B cell (primary cell): Measurements from ENCODE around the gene RPL41. TPM values are rescaled to one million over a fixed set of nuclear protein-coding genes. Genes with fewer than 3 reads are reported as not detected.

Source experiments
- ATAC-seq: fragments of 200-7000 bp; cut with Tn5 transposase; one replicate; pipeline ENCODE4 v1.10.0; 2021; ENCODE audit warnings: low read depth, mild to moderate bottlenecking, moderate number of reproducible peaks, moderate library complexity
- CTCF ChIA-PET: fragments of 350-600 bp; sonication (Branson Sonifier 250); formaldehyde crosslinking; loops from one replicate; lab custom pipeline; 2021; ENCODE audit warnings: antibody characterized with exemption, inconsistent platforms; lab: Charles Lee
- POLR2A ChIA-PET: fragments of 350-600 bp; sonication (Branson Sonifier 250); formaldehyde crosslinking; loops from one replicate; lab custom pipeline; 2021; ENCODE audit warnings: antibody characterized with exemption; lab: Charles Lee
- DNase-seq: peaks from one replicate; pipeline ENCODE4 v3.0.0; 2013
- H2AFZ ChIP-seq: 2 replicates; pipeline ENCODE4 v1.6.1; 2012; ENCODE audit warnings: mild to moderate bottlenecking, low read depth, low read length; ENCODE audit not compliant: insufficient read depth, poor library complexity, severe bottlenecking
- H3K27ac ChIP-seq, 2 donors: 1 replicate in 1 of 2; 2 replicates in 1 of 2; pipeline ENCODE4 v1.5.1; 2012 to 2013; ENCODE audit warnings: low read length in 2 of 2, mild to moderate bottlenecking in 2 of 2, moderate library complexity in 1 of 2
- H3K27me3 ChIP-seq, 4 experiments: fragments of 200-600 bp in 1 of 4; sonication (generic) in 1 of 4; replicated peaks in 1 of 4; 1 replicate in 2 of 4; 2 replicates in 2 of 4; pipeline versions ENCODE4 v1.6.1 to v1.7.0; 2013 to 2016; ENCODE audit warnings: low read length in 3 of 4, mild to moderate bottlenecking in 2 of 4, mixed read lengths in 1 of 4, moderate library complexity in 1 of 4; ENCODE audit not compliant: insufficient read depth in 4 of 4, control insufficient read depth in 3 of 4; ENCODE audit errors: control extremely low read depth in 1 of 4
- H3K36me3 ChIP-seq, 2 experiments: replicated peaks in 1 of 2; 1 replicate in 1 of 2; 2 replicates in 1 of 2; pipeline versions ENCODE4 v1.6.1 to v1.7.1; 2013; ENCODE audit warnings: low read length in 1 of 2; ENCODE audit not compliant: insufficient read depth in 2 of 2, control insufficient read depth in 1 of 2; ENCODE audit errors: control extremely low read depth in 1 of 2, extremely low read depth in 1 of 2
- H3K4me1 ChIP-seq, 2 donors: fragments of 200-600 bp in 1 of 2; sonication (generic) in 1 of 2; 1 replicate in 1 of 2; 2 replicates in 1 of 2; pipeline versions ENCODE4 v1.5.1 to v1.6.1; 2013 to 2017; ENCODE audit warnings: low read length in 2 of 2; ENCODE audit not compliant: control insufficient read depth in 2 of 2, insufficient read depth in 2 of 2
- H3K4me2 ChIP-seq: replicated peaks from 2 replicates; pipeline ENCODE3; 2012; ENCODE audit warnings: mild to moderate bottlenecking, low read depth, low read length; ENCODE audit not compliant: poor library complexity, severe bottlenecking
- H3K4me3 ChIP-seq, 5 experiments: fragments of 200-600 bp in 1 of 5; sonication (generic) in 1 of 5; 1 replicate in 3 of 5; 2 replicates in 2 of 5; pipeline versions ENCODE4 v1.5.1 to v1.7.0; 2011 to 2016; ENCODE audit warnings: low read length in 4 of 5, mild to moderate bottlenecking in 4 of 5, low read depth in 2 of 5, control low read depth in 1 of 5, moderate library complexity in 1 of 5; ENCODE audit not compliant: insufficient read depth in 1 of 5; ENCODE audit errors: control extremely low read depth in 1 of 5, extremely low read depth in 1 of 5
- H3K79me2 ChIP-seq: fragments of 200-600 bp; sonication (generic); one replicate; pipeline ENCODE4 v1.6.0; 2016; ENCODE audit warnings: low read length; ENCODE audit not compliant: control insufficient read depth, insufficient read depth
- H3K9ac ChIP-seq: fragments of 200-600 bp; sonication (generic); 2 replicates; pipeline ENCODE4 v1.6.1; 2017; ENCODE audit warnings: mild to moderate bottlenecking, low read length, moderate library complexity
- H3K9me3 ChIP-seq, 3 donors: one replicate each; pipeline versions ENCODE4 v1.6.1 to v1.7.1; 2013; ENCODE audit warnings: low read length in 2 of 3; ENCODE audit not compliant: control insufficient read depth in 2 of 3, insufficient read depth in 1 of 3; ENCODE audit errors: control extremely low read depth in 1 of 3
- H4K20me1 ChIP-seq: 2 replicates; pipeline ENCODE4 v1.6.0; 2012; ENCODE audit warnings: mild to moderate bottlenecking, low read length; ENCODE audit not compliant: insufficient read depth, control insufficient read depth, poor library complexity, severe bottlenecking
- H3K27ac Mint-ChIP-seq: one replicate; pipeline ENCODE4 v1.8.0; 2021; ENCODE audit warnings: mixed read lengths
- H3K27me3 Mint-ChIP-seq: one replicate; pipeline ENCODE4 v1.8.0; 2021; ENCODE audit warnings: mixed read lengths
- H3K4me1 Mint-ChIP-seq: one replicate; pipeline ENCODE4 v1.8.0; 2021; ENCODE audit warnings: mixed read lengths
- H3K4me3 Mint-ChIP-seq: one replicate; pipeline ENCODE4 v1.8.0; 2021; ENCODE audit warnings: mixed read lengths
- H3K9me3 Mint-ChIP-seq: one replicate; pipeline ENCODE4 v1.8.0; 2022; ENCODE audit warnings: mixed read lengths; ENCODE audit not compliant: insufficient read depth
- EZH2 ChIP-seq: IDR thresholded peaks from 2 replicates; pipeline ENCODE4 v1.6.1; 2012; ENCODE audit warnings: borderline replicate concordance, low read depth, mild to moderate bottlenecking, moderate library complexity, low read length; ENCODE audit not compliant: insufficient read depth, poor library complexity, severe bottlenecking
- WGBS: methylation state at CpG from one replicate; pipeline ENCODE4 v1.1.5; 2013; ENCODE audit warnings: missing lambda C conversion rate; ENCODE audit not compliant: insufficient coverage; 5-methylcytosine and 5-hydroxymethylcytosine counted together
- intact Hi-C: fragments of 100-400 bp; cut with micrococcal nuclease; formaldehyde crosslinking; loops from one replicate; pipeline ENCODE4 v1.10.0; 2022
- polyA plus RNA-seq: library from polyadenylated mRNA; depleted of rRNA; stranded (reverse); fragments of >200 nt; gene quantifications from 2 replicates; pipeline ENCODE4 v1.2.3, GENCODE V29; 2012
- total RNA-seq, 2 donors: library from RNA; stranded (reverse); fragments of 120-200 nt in 1 of 2; gene quantifications; 1 replicate in 1 of 2; 2 replicates in 1 of 2; pipeline versions ENCODE4 v1.2.3 to v1.2.4, GENCODE V29; 2013 to 2022
- TF ChIP-seq, protein P1 (sequence below): fragments of 200-600 bp; IDR thresholded peaks from one replicate; pipeline ENCODE4 v1.8.0; 2022; ENCODE audit warnings: antibody characterized with exemption, mild to moderate bottlenecking

RPL41 gene
- total and polyA plus RNA-seq, 2 donors (not counting 1 experiment from before 2014, with no cell fraction given): 4,738 to 10,371 TPM

DNA sequence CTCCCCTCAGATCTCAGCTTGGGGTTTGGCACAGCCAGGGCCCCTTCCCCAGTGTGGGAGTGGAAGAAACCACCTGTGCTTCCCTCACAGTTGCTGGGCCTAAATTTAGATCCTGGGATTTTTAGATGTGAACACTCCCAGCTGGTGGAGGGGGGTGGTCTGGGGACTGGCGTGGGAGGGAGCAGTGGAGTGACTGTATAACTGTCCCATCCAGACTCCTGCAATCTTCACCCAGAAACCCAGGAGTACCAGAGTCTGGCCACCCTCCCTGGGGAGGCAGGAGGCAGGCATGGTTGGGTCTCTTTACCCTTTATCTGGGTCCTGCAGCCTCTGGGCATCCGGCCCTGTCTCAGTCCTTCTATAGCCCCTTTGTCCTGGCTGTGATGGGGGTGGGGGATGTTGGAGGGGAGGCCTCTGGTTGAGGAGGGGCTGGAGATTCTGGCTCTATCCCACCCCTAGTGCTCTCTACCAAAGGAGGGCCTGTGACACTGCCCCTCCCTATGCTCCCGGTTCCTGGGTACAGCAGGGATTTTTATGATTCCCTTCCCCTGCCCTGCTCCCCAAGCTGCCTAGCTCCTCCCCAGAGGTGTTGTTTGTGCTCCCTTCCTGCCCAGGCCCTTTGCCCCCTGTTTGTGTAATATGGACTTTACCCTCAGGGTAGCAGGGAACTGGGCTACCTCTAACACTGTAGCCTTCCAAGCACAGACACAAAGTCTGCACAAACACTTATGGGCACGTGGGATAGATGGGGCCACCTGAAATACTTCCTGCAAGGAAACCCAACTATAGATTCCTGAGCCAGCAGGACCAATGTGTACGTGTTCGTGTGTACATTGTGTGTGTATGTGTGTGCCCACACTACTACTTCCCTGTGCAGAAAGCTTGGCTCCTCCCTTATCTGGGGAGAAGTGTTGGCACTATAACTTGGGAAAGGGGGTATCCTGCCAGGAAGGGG is 34.8 kb upstream of the RPL41 start:
- no peak for TF ChIP-seq EZH2
- TF ChIP-seq, protein P1, sequence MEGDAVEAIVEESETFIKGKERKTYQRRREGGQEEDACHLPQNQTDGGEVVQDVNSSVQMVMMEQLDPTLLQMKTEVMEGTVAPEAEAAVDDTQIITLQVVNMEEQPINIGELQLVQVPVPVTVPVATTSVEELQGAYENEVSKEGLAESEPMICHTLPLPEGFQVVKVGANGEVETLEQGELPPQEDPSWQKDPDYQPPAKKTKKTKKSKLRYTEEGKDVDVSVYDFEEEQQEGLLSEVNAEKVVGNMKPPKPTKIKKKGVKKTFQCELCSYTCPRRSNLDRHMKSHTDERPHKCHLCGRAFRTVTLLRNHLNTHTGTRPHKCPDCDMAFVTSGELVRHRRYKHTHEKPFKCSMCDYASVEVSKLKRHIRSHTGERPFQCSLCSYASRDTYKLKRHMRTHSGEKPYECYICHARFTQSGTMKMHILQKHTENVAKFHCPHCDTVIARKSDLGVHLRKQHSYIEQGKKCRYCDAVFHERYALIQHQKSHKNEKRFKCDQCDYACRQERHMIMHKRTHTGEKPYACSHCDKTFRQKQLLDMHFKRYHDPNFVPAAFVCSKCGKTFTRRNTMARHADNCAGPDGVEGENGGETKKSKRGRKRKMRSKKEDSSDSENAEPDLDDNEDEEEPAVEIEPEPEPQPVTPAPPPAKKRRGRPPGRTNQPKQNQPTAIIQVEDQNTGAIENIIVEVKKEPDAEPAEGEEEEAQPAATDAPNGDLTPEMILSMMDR: no peak
- Mint-ChIP-seq H3K9me3 (no peaks in the 10 kb centered on the region), H3K27me3 (peaks cover 23% of the 10 kb centered on the region), H3K4me1 (peaks cover 12% of the 10 kb centered on the region), H3K4me3 (peak overlapping the region; percentile 10), H3K27ac (no peak overlapping the region)
- peaks cover 18 to 22% of the 10 kb centered on the region in 2 donors for H3K4me1 ChIP-seq
- ChIA-PET POLR2A (no interaction called here), CTCF (interaction anchor here (1.4 kb wide), 1 partner anchor 36 kb away, joined by 3 read pairs; the partner anchor contains the start of gene ZC3H10)
- no peak overlapping the region for H3K9ac ChIP-seq
- no peak overlapping the region for H3K4me2 ChIP-seq
- no peaks in the 10 kb centered on the region for H4K20me1 ChIP-seq
- intact Hi-C loops: no loop called here
- ATAC-seq (no peak), DNase-seq (no peak)
- no peaks in the 10 kb centered on the region for H3K36me3 ChIP-seq
- no peak overlapping the region for H2AFZ ChIP-seq
- peaks cover 0 to 46% (median 17%) of the 10 kb centered on the region in 4 experiments for H3K27me3 ChIP-seq
- 90% methylated on average over 2 of the region's 6 CpGs for WGBS
- H3K9me3 ChIP-seq: peaks cover 0 to 12% (median 0%) of the 10 kb centered on the region in 3 donors
- no peaks in the 10 kb centered on the region for H3K79me2 ChIP-seq
- no peak overlapping the region for H3K27ac ChIP-seq
- H3K4me3 ChIP-seq: no peak overlapping the region

DNA sequence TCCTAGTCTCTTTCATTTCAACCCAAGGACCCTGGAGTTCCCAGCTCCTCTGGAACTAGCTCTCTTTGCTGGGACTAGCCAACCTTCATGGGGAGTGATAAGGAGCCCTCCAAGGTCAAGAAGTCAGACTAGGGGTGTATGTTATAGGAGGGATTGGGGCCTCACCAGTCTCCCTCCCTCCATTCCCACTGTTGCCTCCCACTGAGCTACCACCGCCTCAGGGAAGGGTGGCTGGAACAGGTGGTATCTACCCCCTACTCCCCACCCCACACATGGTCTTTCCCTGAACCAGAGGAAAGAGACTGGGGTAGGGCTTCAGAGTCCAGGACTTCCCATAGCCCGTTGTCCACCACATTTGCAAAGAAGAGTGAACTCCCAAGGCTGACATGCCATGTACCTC is 34.1 kb upstream of the RPL41 start:
- Histone ChIP-seq H3K27ac (no peak overlapping the region), H3K4me3 (no peak overlapping the region), H3K9me3 (peaks cover 0 to 12% (median 0%) of the 10 kb centered on the region in 3 donors), H3K27me3 (peaks cover 0 to 46% (median 17%) of the 10 kb centered on the region in 4 experiments), H3K4me2 (no peak overlapping the region), H4K20me1 (no peaks in the 10 kb centered on the region), H3K4me1 (peaks cover 18 to 22% of the 10 kb centered on the region in 2 donors), H3K9ac (no peak overlapping the region), H3K36me3 (no peaks in the 10 kb centered on the region), H3K79me2 (no peaks in the 10 kb centered on the region), H2AFZ (no peak overlapping the region)
- ATAC-seq: no peak
- peaks cover 12% of the 10 kb centered on the region for H3K4me1 Mint-ChIP-seq
- TF ChIP-seq, protein P1: no peak
- TF ChIP-seq EZH2: no peak
- intact Hi-C loops: no loop called here
- no peak for DNase-seq
- ChIA-PET CTCF (no interaction called here), POLR2A (no interaction called here)
- no peak overlapping the region for H3K4me3 Mint-ChIP-seq
- peaks cover 23% of the 10 kb centered on the region for H3K27me3 Mint-ChIP-seq
- no CpG with 5 or more reads among the region's 2 CpGs for whole genome bisulfite sequencing
- no peak overlapping the region for H3K27ac Mint-ChIP-seq
- H3K9me3 Mint-ChIP-seq: no peaks in the 10 kb centered on the region
